Kidney (tissue), 14 donors: Measurements from ENCODE around the gene HOMER3. TPM values are rescaled to one million over a fixed set of nuclear protein-coding genes. Genes with fewer than 3 reads are reported as not detected.

Experiments
- DNase-seq, 5 donors: peaks; one replicate each; pipeline ENCODE4 v3.0.0-alpha.2; 2013 to 2020
- FAIRE-seq: peaks from 2 replicates; lab custom pipeline; 2012; peaks lifted over from hg19 to GRCh38; lab: Jason Lieb, UNC
- H3K27ac ChIP-seq, 2 donors: one replicate each; pipeline ENCODE4 v1.7.0; 2013; ENCODE audit warnings: low read depth in 2 of 2, low read length in 2 of 2, inconsistent platforms in 1 of 2
- H3K27me3 ChIP-seq: one replicate; pipeline ENCODE4 v1.7.1; 2013; ENCODE audit warnings: low read length, inconsistent platforms; ENCODE audit not compliant: control insufficient read depth, insufficient read depth
- H3K36me3 ChIP-seq, 3 donors: one replicate each; pipeline versions ENCODE4 v1.7.0 to v1.7.1; 2013; ENCODE audit warnings: low read length in 3 of 3, control low read depth in 1 of 3, inconsistent platforms in 1 of 3; ENCODE audit not compliant: insufficient read depth in 3 of 3, control insufficient read depth in 2 of 3
- H3K4me1 ChIP-seq, 3 donors: one replicate each; pipeline versions ENCODE4 v1.7.0 to v1.7.1; 2013; ENCODE audit warnings: low read length in 3 of 3, inconsistent platforms in 1 of 3, low read depth in 1 of 3; ENCODE audit not compliant: control insufficient read depth in 2 of 3, insufficient read depth in 2 of 3
- H3K4me3 ChIP-seq, 3 donors: one replicate each; pipeline versions ENCODE4 v1.7.0 to v1.8.1; 2013; ENCODE audit warnings: low read length in 3 of 3, control low read depth in 1 of 3, inconsistent platforms in 1 of 3
- H3K9ac ChIP-seq, 3 donors: one replicate each; pipeline versions ENCODE4 v1.7.0 to v1.7.1; 2013; ENCODE audit warnings: low read length in 3 of 3, control low read depth in 1 of 3, inconsistent platforms in 1 of 3
- H3K9me3 ChIP-seq, 3 donors: one replicate each; pipeline versions ENCODE4 v1.7.0 to v1.7.1; 2013; ENCODE audit warnings: low read length in 3 of 3, control low read depth in 1 of 3, inconsistent platforms in 1 of 3; ENCODE audit not compliant: control insufficient read depth in 2 of 3, insufficient read depth in 1 of 3
- CTCF ChIP-seq: IDR thresholded peaks from 3 replicates; pipeline ENCODE4 v1.5.1; 2012; ENCODE audit warnings: mild to moderate bottlenecking, moderate library complexity, borderline replicate concordance; ENCODE audit not compliant: insufficient read depth; ENCODE audit errors: extremely low read depth
- intact Hi-C: fragments of 100-400 bp; cut with DNase I; formaldehyde crosslinking; loops from one replicate; pipeline ENCODE4 v1.11.1; 2022
- polyA plus RNA-seq: library from polyadenylated mRNA; stranded (reverse); fragments of 350-450 nt; fragmentation: Illumina TruSeq; extraction: RNeasy Lipid Tissue Mini Kit (QIAGEN cat#74804); gene quantifications from one replicate; pipeline ENCODE4 v1.2.3, GENCODE V29; 2014; ENCODE audit warnings: low read depth, low replicate concordance; ENCODE audit not compliant: insufficient read depth
- total RNA-seq: library from RNA; stranded (reverse); fragmentation: NEBNext Ultra II Directional; extraction: Animal tissue kit (Norgen Biotek cat#: 25700); gene quantifications from one replicate; pipeline ENCODE4 v1.2.1, GENCODE V29; 2021
- donor health status: control.
- donor health status: control.
- donor health status: control.
- donor health status: control.
- donor health status: control.
- donor health status: DM: yes; HTN: yes; CAD: no.
- donor health status: Normal renal cell carcinoma (clear cell type).

HOMER3 gene
- total and polyA plus RNA-seq, 2 donors from 2014 or later: 34.3 to 53.1 TPM

DNA sequence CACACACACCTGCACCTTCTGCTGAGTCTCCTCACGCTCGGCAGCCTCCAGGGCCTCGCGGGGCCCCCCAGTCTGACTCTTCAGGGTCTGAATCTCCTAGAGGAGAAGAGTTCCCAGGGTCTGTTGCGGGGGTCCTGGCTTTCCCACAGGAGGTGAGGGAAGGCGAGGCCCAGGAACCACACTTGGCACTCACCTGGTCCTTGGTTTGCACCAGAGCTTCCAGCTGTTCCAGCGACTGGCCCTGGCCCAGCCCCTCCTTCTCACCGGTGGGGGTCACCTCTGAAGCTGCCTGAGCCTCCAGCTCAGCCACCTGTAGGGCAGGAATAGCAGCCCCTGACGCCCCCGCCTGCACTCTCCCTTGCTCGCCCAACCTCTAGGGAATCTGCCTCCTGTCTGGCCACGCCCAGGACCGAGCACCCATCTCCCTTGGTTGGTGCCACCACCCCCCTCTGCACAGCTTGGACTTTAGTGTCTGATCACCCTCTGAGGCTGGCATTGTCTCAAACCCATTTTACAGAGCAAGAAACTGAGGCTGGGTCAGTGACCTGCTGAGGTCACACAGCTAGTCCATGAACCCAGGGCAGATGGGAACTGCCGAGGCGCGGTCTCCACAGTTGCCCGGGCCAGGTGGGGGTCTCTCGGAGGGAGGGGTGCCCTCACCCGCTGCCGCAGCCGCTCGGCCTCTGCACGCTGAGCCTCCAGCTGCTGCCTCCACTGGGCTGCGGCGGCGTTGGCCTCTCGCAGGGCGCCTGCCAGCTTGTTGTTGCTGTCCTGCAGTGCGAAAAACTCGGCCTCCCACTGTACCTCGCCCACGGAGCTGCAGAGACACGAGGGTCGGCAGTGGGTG, 9.5 kb downstream of the HOMER3 start:
- DNase-seq: no peak

GRCh38 chr19:18929311-18929710, 11.7 kb downstream of the HOMER3 start:
- no peak for TF ChIP-seq CTCF
- H3K27ac ChIP-seq: no peak overlapping the region
- no peak overlapping the region for H3K9ac ChIP-seq
- H3K4me3 ChIP-seq: no peak overlapping the region
- H3K4me1 ChIP-seq: no peaks in the 10 kb centered on the region
- peaks cover 0 to 15% (median 14%) of the 10 kb centered on the region in 3 donors for H3K36me3 ChIP-seq
- H3K27me3 ChIP-seq: no peaks in the 10 kb centered on the region
- H3K9me3 ChIP-seq: no peaks in the 10 kb centered on the region
- intact Hi-C loops: no loop called here
- no peak for DNase-seq
- FAIRE-seq: no peak

More for the DNA sequence above, 9.5 kb downstream of the HOMER3 start:
- no peaks in the 10 kb centered on the region for H3K9me3 ChIP-seq
- no peak overlapping the region for H3K4me3 ChIP-seq
- no peaks in the 10 kb centered on the region for H3K4me1 ChIP-seq
- H3K36me3 ChIP-seq: peaks cover 0 to 6% (median 3%) of the 10 kb centered on the region in 3 donors
- H3K9ac ChIP-seq: no peak overlapping the region
- FAIRE-seq: no peak
- intact Hi-C loops: no loop called here
- H3K27me3 ChIP-seq: no peaks in the 10 kb centered on the region
- H3K27ac ChIP-seq: no peak overlapping the region
- no peak for TF ChIP-seq CTCF

GRCh38 chr19:18928018-18928805, 12.8 kb downstream of the HOMER3 start:
- no peaks in the 10 kb centered on the region for H3K27me3 ChIP-seq
- H3K9ac ChIP-seq: no peak overlapping the region
- DNase-seq (no peak), FAIRE-seq (no peak)
- no peak overlapping the region for H3K4me3 ChIP-seq
- H3K36me3 ChIP-seq: peaks cover 0 to 19% (median 18%) of the 10 kb centered on the region in 3 donors
- no peaks in the 10 kb centered on the region for H3K4me1 ChIP-seq
- intact Hi-C loops: no loop called here
- no peaks in the 10 kb centered on the region for H3K9me3 ChIP-seq
- H3K27ac ChIP-seq: no peak overlapping the region
- no peak for TF ChIP-seq CTCF
